GM18511 (cell line): ENCODE data around the gene APOB.

Experiments
- ATAC-seq: cut with Tn5 transposase; IDR thresholded peaks from one replicate; pipeline ENCODE4 v1.9.1; 2021; ENCODE audit warnings: mild to moderate bottlenecking, moderate library complexity; ENCODE audit not compliant: unreplicated experiment

The APOB gene

GRCh38 chr2:20953146-20953824 lies 90.6 kb downstream of the APOB start:
- ATAC-seq = no peak
